ENCODE data around the gene CLRN3. TPM values are rescaled to one million over a fixed set of nuclear protein-coding genes. Genes with fewer than 3 reads are reported as not detected.

Gene CLRN3
- total and polyA plus RNA-seq, 4 donors: 0.10 to 0.12 TPM; not detected in 2

DNA sequence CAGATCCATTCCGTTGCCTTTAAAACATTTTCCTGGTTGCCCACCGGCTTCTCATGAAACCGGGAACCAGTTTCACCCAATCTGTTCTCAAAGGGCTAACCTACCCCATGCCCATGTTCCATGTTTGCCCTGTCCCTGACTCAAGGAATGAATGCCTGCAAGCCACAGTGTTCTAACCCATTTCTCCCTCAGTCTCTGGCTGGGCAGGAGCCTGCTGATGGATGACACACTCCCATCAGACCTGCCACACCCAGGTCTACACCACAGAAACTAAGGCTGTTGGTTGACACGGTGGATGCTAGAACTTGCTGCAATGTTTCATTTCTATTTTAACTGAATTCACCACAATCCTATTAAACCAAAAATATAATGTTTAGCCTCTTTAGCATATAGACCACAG is 15.6 kb downstream of the CLRN3 start:
- 91 to 94% methylated on average over 4 of the region's 4 CpGs for WGBS, 2 donors
- Histone ChIP-seq H3K9me3 (ENCODE audit: control insufficient read depth in 4 of 4, insufficient read depth in 3 of 4, low read length in 3 of 4) (no peaks in the 10 kb centered on the region), H3K4me3 (no peak overlapping the region), H3K27ac (ENCODE audit: low read depth in 1 of 2, low read length in 1 of 2) (no peak overlapping the region), H3K4me1 (ENCODE audit: control insufficient read depth in 5 of 5, insufficient read depth in 5 of 5, low read length in 5 of 5) (peaks cover 0 to 3% (median 0%) of the 10 kb centered on the region in 5 donors), H3K9ac (ENCODE audit: insufficient read depth in 1 of 2, low read length in 2 of 2) (no peak overlapping the region), H3K27me3 (ENCODE audit: control insufficient read depth in 3 of 3, insufficient read depth in 3 of 3, low read length in 2 of 3) (no peaks in the 10 kb centered on the region), H3K36me3 (ENCODE audit: control insufficient read depth in 4 of 4, insufficient read depth in 4 of 4, low read length in 4 of 4) (no peaks in the 10 kb centered on the region)
- ATAC-seq (ENCODE audit: insufficient read depth, low FRiP score) (no peak), DNase-seq (no peak)
- TF ChIP-seq, protein P1, sequence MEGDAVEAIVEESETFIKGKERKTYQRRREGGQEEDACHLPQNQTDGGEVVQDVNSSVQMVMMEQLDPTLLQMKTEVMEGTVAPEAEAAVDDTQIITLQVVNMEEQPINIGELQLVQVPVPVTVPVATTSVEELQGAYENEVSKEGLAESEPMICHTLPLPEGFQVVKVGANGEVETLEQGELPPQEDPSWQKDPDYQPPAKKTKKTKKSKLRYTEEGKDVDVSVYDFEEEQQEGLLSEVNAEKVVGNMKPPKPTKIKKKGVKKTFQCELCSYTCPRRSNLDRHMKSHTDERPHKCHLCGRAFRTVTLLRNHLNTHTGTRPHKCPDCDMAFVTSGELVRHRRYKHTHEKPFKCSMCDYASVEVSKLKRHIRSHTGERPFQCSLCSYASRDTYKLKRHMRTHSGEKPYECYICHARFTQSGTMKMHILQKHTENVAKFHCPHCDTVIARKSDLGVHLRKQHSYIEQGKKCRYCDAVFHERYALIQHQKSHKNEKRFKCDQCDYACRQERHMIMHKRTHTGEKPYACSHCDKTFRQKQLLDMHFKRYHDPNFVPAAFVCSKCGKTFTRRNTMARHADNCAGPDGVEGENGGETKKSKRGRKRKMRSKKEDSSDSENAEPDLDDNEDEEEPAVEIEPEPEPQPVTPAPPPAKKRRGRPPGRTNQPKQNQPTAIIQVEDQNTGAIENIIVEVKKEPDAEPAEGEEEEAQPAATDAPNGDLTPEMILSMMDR (IDR thresholded peaks at IDR 0.05; ENCODE audit: control extremely low read depth, extremely low read depth): no peak

DNA sequence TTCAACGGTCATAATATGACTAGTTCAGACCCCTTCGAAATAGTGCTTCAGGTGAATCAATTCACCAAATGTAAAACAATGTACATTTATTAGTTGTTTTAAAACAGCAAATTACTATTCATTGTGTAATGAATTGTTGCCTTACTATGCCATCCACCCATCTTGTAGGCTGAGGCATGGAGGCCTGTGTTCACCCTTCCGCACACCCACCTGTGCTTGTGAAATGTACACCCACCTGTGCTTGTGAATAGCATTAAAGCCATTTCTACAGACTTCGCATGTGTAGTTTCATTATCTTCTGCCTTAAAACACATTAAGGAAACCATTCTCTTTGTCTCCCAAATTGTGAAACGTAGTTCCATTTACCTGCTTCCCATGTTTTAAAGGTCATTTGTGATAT is 16.8 kb downstream of the CLRN3 start:
- WGBS, 2 donors: 89% methylated on average over 5 of the region's 5 CpGs
- DNase-seq: no peak
- ATAC-seq (ENCODE audit: insufficient read depth, low FRiP score): no peak

DNA sequence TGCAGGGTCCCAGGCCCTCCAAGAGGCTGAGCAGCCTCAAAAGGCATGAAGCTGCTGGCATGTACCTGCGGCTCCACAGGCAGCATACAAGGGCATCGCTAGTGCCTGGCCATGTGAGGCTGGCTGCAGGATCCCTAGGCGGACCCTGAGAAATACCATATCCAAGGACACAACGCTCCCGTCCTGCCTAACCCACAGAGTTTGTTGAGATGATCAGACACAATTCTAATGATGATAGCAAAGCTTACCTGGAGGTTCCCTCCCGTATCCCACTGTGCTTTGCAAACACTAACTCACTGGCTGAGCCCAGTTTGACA is 17.3 kb downstream of the CLRN3 start:
- Histone ChIP-seq H3K4me1 (ENCODE audit: control insufficient read depth in 5 of 5, insufficient read depth in 5 of 5, low read length in 5 of 5) (peaks cover 0 to 9% (median 0%) of the 10 kb centered on the region in 5 donors), H3K4me3 (no peak overlapping the region), H3K9me3 (ENCODE audit: control insufficient read depth in 4 of 4, insufficient read depth in 3 of 4, low read length in 3 of 4) (no peaks in the 10 kb centered on the region), H3K27me3 (ENCODE audit: control insufficient read depth in 3 of 3, insufficient read depth in 3 of 3, low read length in 2 of 3) (no peaks in the 10 kb centered on the region), H3K27ac (ENCODE audit: low read depth in 1 of 2, low read length in 1 of 2) (no peak overlapping the region), H3K9ac (ENCODE audit: insufficient read depth in 1 of 2, low read length in 2 of 2) (no peak overlapping the region), H3K36me3 (ENCODE audit: control insufficient read depth in 4 of 4, insufficient read depth in 4 of 4, low read length in 4 of 4) (no peaks in the 10 kb centered on the region)
- ATAC-seq (ENCODE audit: insufficient read depth, low FRiP score) (no peak), DNase-seq (no peak)
- WGBS, 2 donors: 94 to 96% methylated on average over 6 of the region's 6 CpGs
- TF ChIP-seq, protein P1 (IDR thresholded peaks at IDR 0.05; ENCODE audit: control extremely low read depth, extremely low read depth): no peak

More for the DNA sequence above, 16.8 kb downstream of the CLRN3 start:
- no peaks in the 10 kb centered on the region for H3K36me3 ChIP-seq (ENCODE audit: control insufficient read depth in 4 of 4, insufficient read depth in 4 of 4, low read length in 4 of 4)
- TF ChIP-seq, protein P1 (IDR thresholded peaks at IDR 0.05; ENCODE audit: control extremely low read depth, extremely low read depth): no peak
- H3K4me3 ChIP-seq: no peak overlapping the region
- H3K9me3 ChIP-seq (ENCODE audit: control insufficient read depth in 4 of 4, insufficient read depth in 3 of 4, low read length in 3 of 4): no peaks in the 10 kb centered on the region
- H3K27ac ChIP-seq (ENCODE audit: low read depth in 1 of 2, low read length in 1 of 2): no peak overlapping the region
- H3K27me3 ChIP-seq (ENCODE audit: control insufficient read depth in 3 of 3, insufficient read depth in 3 of 3, low read length in 2 of 3): no peaks in the 10 kb centered on the region
- no peak overlapping the region for H3K9ac ChIP-seq (ENCODE audit: insufficient read depth in 1 of 2, low read length in 2 of 2)
- peaks cover 0 to 9% (median 0%) of the 10 kb centered on the region in 5 donors for H3K4me1 ChIP-seq (ENCODE audit: control insufficient read depth in 5 of 5, insufficient read depth in 5 of 5, low read length in 5 of 5)

Data from lung (tissue), 12 donors.